CD4-positive, CD25-positive, alpha-beta regulatory T cell (primary cell): ENCODE results near the gene MINDY4. TPM values are rescaled to one million over a fixed set of nuclear protein-coding genes. Genes with fewer than 3 reads are reported as not detected.
A peak's percentile ranks its signal among the peaks of the same experiment; 100 is the strongest.

ENCODE experiments used
- ATAC-seq, 2 donors: fragments of 150-1000 bp; cut with Tn5 transposase; one replicate each; pipeline ENCODE4 v1.10.0; 2021; ENCODE audit warnings: low read depth in 2 of 2, moderate number of reproducible peaks in 2 of 2, moderate library complexity in 1 of 2
- DNase-seq, 3 donors: peaks; one replicate each; pipeline versions ENCODE4 v3.0.0 to v3.0.0-alpha.2; 2012 to 2022; ENCODE audit warnings: mixed read lengths in 1 of 3
- H3K27ac ChIP-seq: one replicate; pipeline ENCODE4 v1.7.0; 2013; ENCODE audit warnings: mild to moderate bottlenecking, low read length; ENCODE audit not compliant: insufficient read depth, poor library complexity, severe bottlenecking
- H3K27me3 ChIP-seq: one replicate; pipeline ENCODE4 v1.7.0; 2013; ENCODE audit warnings: low read length; ENCODE audit not compliant: control insufficient read depth, insufficient read depth
- H3K36me3 ChIP-seq: one replicate; pipeline ENCODE4 v1.7.0; 2013; ENCODE audit warnings: mild to moderate bottlenecking, low read length, moderate library complexity; ENCODE audit not compliant: control insufficient read depth, insufficient read depth
- H3K4me1 ChIP-seq: 2 replicates; pipeline ENCODE4 v1.7.0; 2013; ENCODE audit warnings: mild to moderate bottlenecking, low read length; ENCODE audit not compliant: insufficient read depth, control insufficient read depth, poor library complexity, severe bottlenecking
- H3K4me3 ChIP-seq: one replicate; pipeline ENCODE4 v1.7.0; 2013; ENCODE audit warnings: low read depth, mild to moderate bottlenecking, low read length, moderate library complexity
- H3K9me3 ChIP-seq, 2 experiments: 1 replicate in 1 of 2; 2 replicates in 1 of 2; pipeline ENCODE4 v1.7.0; 2013; ENCODE audit warnings: low read length in 2 of 2, mild to moderate bottlenecking in 1 of 2, moderate library complexity in 1 of 2; ENCODE audit not compliant: control insufficient read depth in 2 of 2
- H3K27ac Mint-ChIP-seq, 3 donors: one replicate each; pipeline ENCODE4 v1.8.0; 2020 to 2022; ENCODE audit warnings: mild to moderate bottlenecking in 3 of 3, mixed read lengths in 3 of 3, moderate library complexity in 2 of 3
- H3K27me3 Mint-ChIP-seq: one replicate; pipeline ENCODE4 v1.8.0; 2022; ENCODE audit warnings: mild to moderate bottlenecking, mixed read lengths
- H3K36me3 Mint-ChIP-seq: one replicate; pipeline ENCODE4 v1.8.0; 2020; ENCODE audit warnings: mixed read lengths
- H3K4me1 Mint-ChIP-seq, 4 donors: one replicate each; pipeline ENCODE4 v1.8.0; 2020 to 2022; ENCODE audit warnings: mixed read lengths in 4 of 4, mild to moderate bottlenecking in 1 of 4
- H3K4me3 Mint-ChIP-seq, 4 donors: one replicate each; pipeline ENCODE4 v1.8.0; 2020 to 2022; ENCODE audit warnings: mild to moderate bottlenecking in 4 of 4, mixed read lengths in 4 of 4, moderate library complexity in 3 of 4
- H3K9me3 Mint-ChIP-seq, 7 donors: one replicate each; pipeline ENCODE4 v1.8.0; 2020 to 2022; ENCODE audit warnings: mixed read lengths in 7 of 7, mild to moderate bottlenecking in 3 of 7, moderate library complexity in 2 of 7
- polyA plus RNA-seq, 4 donors: library from polyadenylated mRNA; unstranded; fragments of 300-500 nt; fragmentation: Illumina TruSeq; gene quantifications; one replicate each; pipeline ENCODE4 v1.2.3, GENCODE V29; 2021
- total RNA-seq: library from RNA; stranded (reverse); gene quantifications from one replicate; pipeline ENCODE4 v1.2.3, GENCODE V29; 2022

Gene MINDY4
- total and polyA plus RNA-seq, 5 donors from 2014 or later, result 0.17 to 1.0 (median 0.52) TPM

GRCh38 chr7:30866939-30867338 lies 95.7 kb downstream of the MINDY4 start:
- Histone ChIP-seq H3K36me3 (no peaks in the 10 kb centered on the region), H3K27ac (no peak overlapping the region), H3K27me3 (no peaks in the 10 kb centered on the region), H3K4me1 (no peaks in the 10 kb centered on the region), H3K4me3 (no peak overlapping the region), H3K9me3 (no peaks in the 10 kb centered on the region)
- ATAC-seq (no peak), DNase-seq (no peak)
- Mint-ChIP-seq H3K9me3 (no peaks in the 10 kb centered on the region), H3K4me1 (no peaks in the 10 kb centered on the region), H3K4me3 (no peak overlapping the region), H3K27me3 (no peaks in the 10 kb centered on the region), H3K36me3 (no peaks in the 10 kb centered on the region), H3K27ac (peak overlapping the region in 1 of 3 donors; percentile 6)

- no peak for ATAC-seq
Measured at GRCh38 chr7:30867483-30867882, 96.3 kb downstream of the MINDY4 start.

DNA sequence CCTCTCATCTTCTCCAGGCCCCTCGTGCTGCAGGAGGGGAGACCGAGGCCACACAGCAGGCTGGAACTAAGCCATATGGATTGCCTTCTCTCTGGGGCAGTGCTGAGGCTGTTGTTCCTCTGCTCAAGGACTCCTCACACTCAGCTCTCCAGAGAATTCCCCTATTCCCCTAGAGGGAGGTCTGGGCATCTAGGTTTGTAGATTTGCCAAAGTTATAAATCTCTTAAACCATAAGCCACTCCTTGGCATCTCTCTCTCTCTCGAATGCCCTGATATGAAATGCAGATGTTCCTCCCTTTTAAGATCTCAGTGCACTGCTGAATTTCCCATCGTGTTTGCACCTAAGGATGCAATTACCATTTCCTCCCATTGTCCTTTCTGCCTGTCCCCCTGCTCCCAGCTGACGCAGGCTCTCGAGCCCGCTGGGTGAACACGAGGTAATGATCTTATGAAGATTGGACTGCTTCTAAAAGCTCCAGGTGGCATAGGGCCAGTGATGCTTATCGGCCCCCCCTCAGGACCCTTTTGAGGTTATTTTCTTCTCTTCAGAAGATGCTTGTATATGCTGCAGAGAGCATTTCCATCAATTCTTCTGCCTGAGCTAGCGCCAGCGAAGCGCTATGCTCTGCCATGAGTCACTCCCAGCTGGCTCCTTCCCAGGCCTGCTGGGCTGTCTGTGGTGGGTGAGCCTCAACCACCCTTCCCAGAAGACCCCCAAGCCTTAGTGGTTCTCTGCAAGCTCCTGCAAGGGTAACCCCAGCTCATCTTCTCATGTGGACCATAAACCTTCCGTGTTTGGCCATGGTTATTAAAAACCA lies 98.8 kb downstream of the MINDY4 start:
- Histone ChIP-seq H3K27me3 (no peaks in the 10 kb centered on the region), H3K9me3 (no peaks in the 10 kb centered on the region), H3K36me3 (no peaks in the 10 kb centered on the region), H3K27ac (no peak overlapping the region), H3K4me3 (no peak overlapping the region), H3K4me1 (no peaks in the 10 kb centered on the region)
- H3K4me3 Mint-ChIP-seq, result no peak overlapping the region
- DNase-seq (no peak), ATAC-seq (no peak)
- no peaks in the 10 kb centered on the region for H3K36me3 Mint-ChIP-seq
- H3K9me3 Mint-ChIP-seq, result no peaks in the 10 kb centered on the region
- no peaks in the 10 kb centered on the region for H3K27me3 Mint-ChIP-seq
- no peaks in the 10 kb centered on the region for H3K4me1 Mint-ChIP-seq
- H3K27ac Mint-ChIP-seq, result no peak overlapping the region

More at GRCh38 chr7:30867483-30867882, 96.3 kb downstream of the MINDY4 start:
- H3K9me3 ChIP-seq, result no peaks in the 10 kb centered on the region
- H3K4me3 ChIP-seq, result no peak overlapping the region
- H3K36me3 ChIP-seq, result no peaks in the 10 kb centered on the region
- Mint-ChIP-seq H3K4me1 (no peaks in the 10 kb centered on the region), H3K9me3 (no peaks in the 10 kb centered on the region), H3K27me3 (no peaks in the 10 kb centered on the region), H3K36me3 (no peaks in the 10 kb centered on the region), H3K4me3 (no peak overlapping the region), H3K27ac (no peak overlapping the region)
- no peak for DNase-seq
- H3K27me3 ChIP-seq, result no peaks in the 10 kb centered on the region
- no peak overlapping the region for H3K27ac ChIP-seq
- no peaks in the 10 kb centered on the region for H3K4me1 ChIP-seq

DNA sequence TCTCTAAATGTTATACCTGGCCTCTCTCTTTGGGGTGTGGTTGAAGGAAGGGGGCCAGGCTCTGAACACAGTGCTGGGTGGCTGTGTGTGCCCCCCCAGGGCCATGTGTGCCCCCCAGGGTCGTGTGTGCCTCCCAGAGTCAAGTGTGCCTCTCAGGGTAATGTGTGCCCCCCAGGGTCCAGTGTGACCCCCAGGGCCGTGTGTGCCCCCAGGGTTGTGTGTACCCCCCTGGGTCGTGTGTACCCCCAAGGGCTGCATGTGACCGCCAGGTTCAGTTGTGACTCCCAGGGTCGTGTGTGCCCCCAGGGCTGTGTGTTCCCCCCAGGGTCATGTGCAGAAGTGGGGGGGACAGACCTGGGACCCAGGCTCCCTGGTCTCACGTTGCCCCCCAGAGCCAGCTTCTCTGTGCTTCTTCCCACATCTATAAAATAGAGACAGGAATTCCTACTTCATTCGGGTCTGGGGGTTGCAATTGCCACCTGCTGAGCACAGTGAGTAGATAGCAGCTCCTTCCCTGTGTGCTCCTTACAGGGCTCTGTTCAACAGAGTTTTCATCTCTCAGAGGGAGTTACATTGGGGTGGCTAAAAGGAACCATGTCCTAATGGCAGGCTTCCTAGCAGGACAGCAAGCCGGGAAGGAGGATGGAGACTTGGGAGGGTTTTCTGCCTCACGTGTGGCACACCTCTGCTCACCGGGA lies 99.8 kb downstream of the MINDY4 start:
- no peaks in the 10 kb centered on the region for H3K4me1 Mint-ChIP-seq
- no peaks in the 10 kb centered on the region for H3K27me3 ChIP-seq
- H3K4me3 ChIP-seq, result no peak overlapping the region
- no peaks in the 10 kb centered on the region for H3K27me3 Mint-ChIP-seq
- ATAC-seq, result no peak
- no peaks in the 10 kb centered on the region for H3K4me1 ChIP-seq
- no peak for DNase-seq
- no peaks in the 10 kb centered on the region for H3K9me3 ChIP-seq
- H3K27ac ChIP-seq, result no peak overlapping the region
- H3K9me3 Mint-ChIP-seq, result no peaks in the 10 kb centered on the region
- H3K36me3 Mint-ChIP-seq, result no peaks in the 10 kb centered on the region
- no peaks in the 10 kb centered on the region for H3K36me3 ChIP-seq
- H3K4me3 Mint-ChIP-seq, result no peak overlapping the region
- H3K27ac Mint-ChIP-seq, result no peak overlapping the region

DNA sequence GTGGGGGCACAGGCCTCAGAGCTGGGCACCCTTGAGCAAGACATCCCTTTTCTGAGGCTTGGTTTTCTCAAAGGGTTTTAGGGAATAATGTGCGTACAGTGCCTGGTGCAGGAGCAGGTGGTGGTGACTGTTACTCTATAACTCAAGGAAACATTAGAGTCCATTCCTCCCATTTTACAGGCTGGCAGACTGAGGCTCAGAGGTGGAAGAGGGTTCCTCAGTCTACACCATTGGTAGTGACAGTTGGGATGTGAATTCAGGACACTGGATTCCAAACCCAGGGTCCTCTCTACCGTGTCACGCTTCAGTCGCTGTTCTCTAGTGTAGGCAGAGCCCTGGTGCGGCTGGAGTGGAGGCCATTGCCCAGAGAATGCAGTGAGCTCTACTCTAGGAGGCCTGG lies 100.4 kb downstream of the MINDY4 start:
- H3K4me3 ChIP-seq, result no peak overlapping the region
- H3K27ac Mint-ChIP-seq, result no peak overlapping the region
- H3K27me3 ChIP-seq, result no peaks in the 10 kb centered on the region
- H3K27ac ChIP-seq, result no peak overlapping the region
- no peaks in the 10 kb centered on the region for H3K4me1 ChIP-seq
- H3K4me3 Mint-ChIP-seq, result no peak overlapping the region
- H3K36me3 ChIP-seq, result no peaks in the 10 kb centered on the region
- no peaks in the 10 kb centered on the region for H3K9me3 ChIP-seq
- H3K9me3 Mint-ChIP-seq, result no peaks in the 10 kb centered on the region
- no peaks in the 10 kb centered on the region for H3K36me3 Mint-ChIP-seq
- no peaks in the 10 kb centered on the region for H3K27me3 Mint-ChIP-seq
- ATAC-seq (no peak), DNase-seq (no peak)
- no peaks in the 10 kb centered on the region for H3K4me1 Mint-ChIP-seq

- no peaks in the 10 kb centered on the region for H3K4me1 Mint-ChIP-seq
- Histone ChIP-seq H3K9me3 (no peaks in the 10 kb centered on the region), H3K4me3 (no peak overlapping the region), H3K27ac (no peak overlapping the region), H3K27me3 (no peaks in the 10 kb centered on the region), H3K4me1 (no peaks in the 10 kb centered on the region), H3K36me3 (no peaks in the 10 kb centered on the region)
- DNase-seq (no peak), ATAC-seq (no peak)
- no peaks in the 10 kb centered on the region for H3K27me3 Mint-ChIP-seq
- H3K36me3 Mint-ChIP-seq, result no peaks in the 10 kb centered on the region
- no peaks in the 10 kb centered on the region for H3K9me3 Mint-ChIP-seq
- H3K4me3 Mint-ChIP-seq, result no peak overlapping the region
- no peak overlapping the region for H3K27ac Mint-ChIP-seq
Measured at GRCh38 chr7:30873207-30873606, 102.0 kb downstream of the MINDY4 start.

DNA sequence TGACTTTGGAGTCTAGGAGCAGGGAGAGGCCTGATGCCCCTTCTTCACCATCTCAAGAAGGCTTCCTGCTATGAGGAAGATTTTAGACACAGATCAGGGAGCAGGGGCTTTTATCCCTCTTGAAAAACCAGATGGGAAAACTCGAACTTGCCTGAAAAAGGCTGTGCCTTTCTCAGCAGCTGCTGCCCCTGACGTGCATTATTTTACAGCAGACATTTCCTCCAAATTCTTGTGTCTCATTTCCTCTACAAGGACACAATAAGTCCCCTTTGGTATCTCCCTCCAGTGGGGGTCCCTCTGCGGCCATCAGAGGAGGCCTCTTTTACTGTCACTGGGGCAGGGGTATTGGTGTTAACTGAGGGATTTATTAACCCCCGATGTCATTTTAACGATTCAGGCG lies 102.4 kb downstream of the MINDY4 start:
- Histone ChIP-seq H3K9me3 (no peaks in the 10 kb centered on the region), H3K27me3 (no peaks in the 10 kb centered on the region), H3K4me1 (no peaks in the 10 kb centered on the region), H3K4me3 (no peak overlapping the region), H3K36me3 (no peaks in the 10 kb centered on the region), H3K27ac (no peak overlapping the region)
- H3K4me1 Mint-ChIP-seq, result no peaks in the 10 kb centered on the region
- DNase-seq (no peak), ATAC-seq (no peak)
- no peaks in the 10 kb centered on the region for H3K27me3 Mint-ChIP-seq
- no peaks in the 10 kb centered on the region for H3K36me3 Mint-ChIP-seq
- H3K27ac Mint-ChIP-seq, result no peak overlapping the region
- no peaks in the 10 kb centered on the region for H3K9me3 Mint-ChIP-seq
- H3K4me3 Mint-ChIP-seq, result no peak overlapping the region
